Colonic mucosa (tissue), 4 donors: ENCODE results near the gene HOXD8. TPM values are rescaled to one million over a fixed set of nuclear protein-coding genes. Genes with fewer than 3 reads are reported as not detected.
A peak's percentile ranks its signal among the peaks of the same experiment; 100 is the strongest.

ENCODE experiments used
- DNase-seq: peaks from one replicate; pipeline ENCODE4 v3.0.0-alpha.2; 2020
- H3K27ac ChIP-seq: fragments of 200-600 bp; one replicate; pipeline ENCODE4 v1.8.0; 2021
- H3K27me3 ChIP-seq: fragments of 200-600 bp; one replicate; pipeline ENCODE4 v1.8.0; 2021
- H3K36me3 ChIP-seq: fragments of 200-600 bp; one replicate; pipeline ENCODE4 v1.8.0; 2021
- H3K4me1 ChIP-seq: fragments of 200-600 bp; one replicate; pipeline ENCODE4 v1.8.0; 2021; ENCODE audit warnings: mild to moderate bottlenecking
- H3K4me3 ChIP-seq: fragments of 200-600 bp; one replicate; pipeline ENCODE4 v1.8.0; 2021
- H3K9ac ChIP-seq, 2 donors: one replicate each; pipeline ENCODE4 v1.7.0; 2013; ENCODE audit warnings: control low read depth in 2 of 2, low read depth in 2 of 2, low read length in 2 of 2
- H3K9me3 ChIP-seq: fragments of 200-600 bp; one replicate; pipeline ENCODE4 v1.8.0; 2021
- CTCF ChIP-seq: fragments of 200-600 bp; IDR thresholded peaks from one replicate; pipeline ENCODE4 v1.8.0; 2022; ENCODE audit warnings: antibody characterized with exemption, mild to moderate bottlenecking
- intact Hi-C: fragments of 100-400 bp; cut with DNase I; formaldehyde crosslinking; loops from one replicate; pipeline ENCODE4 v1.14.1; 2022
- total RNA-seq, 2 donors: library from RNA; stranded (reverse); fragmentation: NEBNext Ultra II Directional in 1 of 2; extraction: Animal tissue kit (Norgen Biotek cat#: 25700) in 1 of 2; gene quantifications; one replicate each; pipeline ENCODE4 v1.2.1, GENCODE V29; 2021
- donor health status: healthy.
- donor health status: DM: no; HTN: no; CAD: no.
- donor health status: DM: no; HTN: no; CAD: no.

HOXD8 gene
- total RNA-seq, 2 donors from 2014 or later = 3.1 to 4.6 TPM

GRCh38 chr2:176174824-176175708 lies 45.6 kb downstream of the HOXD8 start:
- Histone ChIP-seq H3K36me3 (no peaks in the 10 kb centered on the region), H3K27me3 (peaks cover 21% of the 10 kb centered on the region), H3K9ac (peak overlapping the region in 1 of 2 donors; percentile 26), H3K4me3 (peak overlapping the region; percentile 16), H3K9me3 (no peaks in the 10 kb centered on the region), H3K27ac (peak overlapping the region; percentile 3), H3K4me1 (no peaks in the 10 kb centered on the region)
- intact Hi-C loops = no loop called here
- DNase-seq = peak; percentile 63
- TF ChIP-seq CTCF = no peak

- Histone ChIP-seq H3K4me1 (no peaks in the 10 kb centered on the region), H3K4me3 (no peak overlapping the region), H3K9me3 (no peaks in the 10 kb centered on the region), H3K36me3 (no peaks in the 10 kb centered on the region), H3K27me3 (peaks cover 21% of the 10 kb centered on the region), H3K9ac (no peak overlapping the region), H3K27ac (no peak overlapping the region)
- no peak for DNase-seq
- intact Hi-C loops = no loop called here
- TF ChIP-seq CTCF = no peak
Measured at GRCh38 chr2:176175709-176176607, 46.5 kb downstream of the HOXD8 start.

GRCh38 chr2:176177580-176178037 lies 48.1 kb downstream of the HOXD8 start:
- DNase-seq = no peak
- Histone ChIP-seq H3K9ac (peak overlapping the region in 1 of 2 donors; percentile 40), H3K9me3 (no peaks in the 10 kb centered on the region), H3K27ac (peak overlapping the region; percentile 72), H3K27me3 (peaks cover 15% of the 10 kb centered on the region), H3K36me3 (no peaks in the 10 kb centered on the region), H3K4me1 (no peaks in the 10 kb centered on the region), H3K4me3 (peak overlapping the region; percentile 38)
- no peak for TF ChIP-seq CTCF
- intact Hi-C loops = no loop called here

GRCh38 chr2:176178038-176178756 lies 48.7 kb downstream of the HOXD8 start:
- no peak for TF ChIP-seq CTCF
- Histone ChIP-seq H3K9ac (peak overlapping the region; percentile 40 to 48), H3K27ac (peak overlapping the region; percentile 72), H3K9me3 (no peaks in the 10 kb centered on the region), H3K36me3 (no peaks in the 10 kb centered on the region), H3K4me1 (no peaks in the 10 kb centered on the region), H3K4me3 (peak overlapping the region; percentile 38), H3K27me3 (peaks cover 15% of the 10 kb centered on the region)
- intact Hi-C loops = no loop called here
- DNase-seq = peak; percentile 86
